ENCODE data around the gene GFOD1. TPM values are rescaled to one million over a fixed set of nuclear protein-coding genes. Genes with fewer than 3 reads are reported as not detected.

The GFOD1 gene
- total and polyA plus RNA-seq, 9 donors = 1.4 to 9.2 (median 3.7) TPM

DNA sequence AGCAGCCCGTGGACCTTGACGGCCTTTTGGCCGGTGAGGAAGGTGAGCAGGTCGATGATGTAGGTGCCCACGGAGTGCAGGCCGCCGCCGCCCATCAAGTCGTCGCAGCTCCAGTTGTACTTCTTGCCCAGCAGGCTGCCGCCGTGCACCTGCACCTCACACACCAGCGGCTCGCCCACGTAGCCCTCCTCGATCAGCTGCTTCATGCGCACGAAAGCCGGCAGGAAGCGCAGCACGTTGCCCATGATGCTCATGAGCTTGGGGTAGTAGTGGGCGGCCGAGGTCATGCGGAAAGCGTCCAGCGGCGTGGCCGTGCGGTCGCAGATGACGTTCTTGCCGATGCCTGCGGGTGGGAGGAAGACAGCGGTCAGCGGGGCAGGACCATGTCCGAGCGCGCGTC is 122.1 kb downstream of the GFOD1 start:
- TF ChIP-seq, protein P1, sequence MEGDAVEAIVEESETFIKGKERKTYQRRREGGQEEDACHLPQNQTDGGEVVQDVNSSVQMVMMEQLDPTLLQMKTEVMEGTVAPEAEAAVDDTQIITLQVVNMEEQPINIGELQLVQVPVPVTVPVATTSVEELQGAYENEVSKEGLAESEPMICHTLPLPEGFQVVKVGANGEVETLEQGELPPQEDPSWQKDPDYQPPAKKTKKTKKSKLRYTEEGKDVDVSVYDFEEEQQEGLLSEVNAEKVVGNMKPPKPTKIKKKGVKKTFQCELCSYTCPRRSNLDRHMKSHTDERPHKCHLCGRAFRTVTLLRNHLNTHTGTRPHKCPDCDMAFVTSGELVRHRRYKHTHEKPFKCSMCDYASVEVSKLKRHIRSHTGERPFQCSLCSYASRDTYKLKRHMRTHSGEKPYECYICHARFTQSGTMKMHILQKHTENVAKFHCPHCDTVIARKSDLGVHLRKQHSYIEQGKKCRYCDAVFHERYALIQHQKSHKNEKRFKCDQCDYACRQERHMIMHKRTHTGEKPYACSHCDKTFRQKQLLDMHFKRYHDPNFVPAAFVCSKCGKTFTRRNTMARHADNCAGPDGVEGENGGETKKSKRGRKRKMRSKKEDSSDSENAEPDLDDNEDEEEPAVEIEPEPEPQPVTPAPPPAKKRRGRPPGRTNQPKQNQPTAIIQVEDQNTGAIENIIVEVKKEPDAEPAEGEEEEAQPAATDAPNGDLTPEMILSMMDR (IDR thresholded peaks at IDR 0.05) = no peak
- TF ChIP-seq POLR2A (IDR thresholded peaks at IDR 0.05) (no peak), EP300 (IDR thresholded peaks at IDR 0.05) (no peak)
- no peak for DNase-seq
- no peaks in the 10 kb centered on the region for H3K4me1 ChIP-seq (ENCODE audit: insufficient read depth)
- intact Hi-C loops (cut with DNase I) = no loop called here
- no peaks in the 10 kb centered on the region for H3K27me3 ChIP-seq
- no peaks in the 10 kb centered on the region for H3K9me3 ChIP-seq
- no peaks in the 10 kb centered on the region for H3K36me3 ChIP-seq
- H3K4me3 ChIP-seq = no peak overlapping the region
- WGBS, 3 donors = 97 to 98% (median 97%) methylated on average over 39 of the region's 39 CpGs
- H3K27ac ChIP-seq = no peak overlapping the region

DNA sequence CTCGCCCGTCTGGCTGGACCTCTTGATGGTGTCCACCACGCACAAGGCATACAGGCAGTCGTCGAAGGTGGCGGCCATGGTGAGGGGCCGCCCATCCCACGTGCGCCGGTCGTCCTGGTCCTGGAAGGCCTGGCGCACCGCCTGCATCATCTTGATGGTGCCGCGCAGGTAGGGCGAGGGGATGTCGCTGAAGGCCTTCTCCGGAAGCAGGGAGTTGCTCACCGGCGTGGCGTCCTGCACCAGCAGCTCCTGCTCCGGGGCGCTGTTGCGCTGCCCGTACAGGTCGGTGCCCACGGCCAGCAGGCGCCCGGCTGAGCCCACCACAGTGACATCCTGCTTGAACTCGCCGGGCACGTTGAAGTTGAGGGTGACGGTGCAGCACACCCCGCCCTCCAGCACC is 122.6 kb downstream of the GFOD1 start:
- intact Hi-C loops (cut with DNase I) = no loop called here
- H3K27ac ChIP-seq = no peak overlapping the region
- H3K4me1 ChIP-seq (ENCODE audit: insufficient read depth) = no peaks in the 10 kb centered on the region
- no peaks in the 10 kb centered on the region for H3K36me3 ChIP-seq
- H3K4me3 ChIP-seq = no peak overlapping the region
- H3K27me3 ChIP-seq = no peaks in the 10 kb centered on the region
- TF ChIP-seq, protein P1 (IDR thresholded peaks at IDR 0.05) = no peak
- TF ChIP-seq EP300 (IDR thresholded peaks at IDR 0.05) (no peak), POLR2A (IDR thresholded peaks at IDR 0.05) (no peak)
- H3K9me3 ChIP-seq = no peaks in the 10 kb centered on the region
- 97 to 98% (median 98%) methylated on average over 34 of the region's 34 CpGs for WGBS, 3 donors
- no peak for DNase-seq

DNA sequence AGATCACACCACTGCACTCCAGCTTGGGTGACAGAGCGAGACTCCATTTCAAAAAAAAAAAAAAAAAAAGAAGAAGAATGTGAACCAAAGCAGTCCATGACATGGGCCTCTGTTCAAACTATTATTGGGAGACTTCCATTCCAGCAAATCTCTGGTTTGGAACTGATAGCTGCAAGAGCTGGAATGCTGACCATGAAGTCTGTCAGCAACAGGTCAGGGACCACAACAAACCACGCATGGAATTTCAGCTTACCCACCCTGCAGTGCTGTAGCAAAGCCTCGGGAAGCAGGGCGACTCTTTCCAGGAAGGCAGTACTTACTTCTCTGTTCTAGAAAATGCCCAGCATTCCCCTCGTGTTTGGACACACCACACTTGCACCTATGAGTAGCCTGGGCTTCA is 125.0 kb downstream of the GFOD1 start:
- DNase-seq = no peak
- no peak overlapping the region for H3K4me3 ChIP-seq
- 29 to 43% (median 35%) methylated on average over 5 of the region's 5 CpGs for WGBS, 3 donors
- H3K27me3 ChIP-seq = no peaks in the 10 kb centered on the region
- H3K27ac ChIP-seq = no peak overlapping the region
- no peaks in the 10 kb centered on the region for H3K36me3 ChIP-seq
- intact Hi-C loops (cut with DNase I) = no loop called here
- H3K9me3 ChIP-seq = no peaks in the 10 kb centered on the region
- TF ChIP-seq EP300 (IDR thresholded peaks at IDR 0.05) = no peak
- TF ChIP-seq, protein P1 (IDR thresholded peaks at IDR 0.05) = no peak
- no peak for TF ChIP-seq POLR2A (IDR thresholded peaks at IDR 0.05)
- H3K4me1 ChIP-seq (ENCODE audit: insufficient read depth) = no peaks in the 10 kb centered on the region

DNA sequence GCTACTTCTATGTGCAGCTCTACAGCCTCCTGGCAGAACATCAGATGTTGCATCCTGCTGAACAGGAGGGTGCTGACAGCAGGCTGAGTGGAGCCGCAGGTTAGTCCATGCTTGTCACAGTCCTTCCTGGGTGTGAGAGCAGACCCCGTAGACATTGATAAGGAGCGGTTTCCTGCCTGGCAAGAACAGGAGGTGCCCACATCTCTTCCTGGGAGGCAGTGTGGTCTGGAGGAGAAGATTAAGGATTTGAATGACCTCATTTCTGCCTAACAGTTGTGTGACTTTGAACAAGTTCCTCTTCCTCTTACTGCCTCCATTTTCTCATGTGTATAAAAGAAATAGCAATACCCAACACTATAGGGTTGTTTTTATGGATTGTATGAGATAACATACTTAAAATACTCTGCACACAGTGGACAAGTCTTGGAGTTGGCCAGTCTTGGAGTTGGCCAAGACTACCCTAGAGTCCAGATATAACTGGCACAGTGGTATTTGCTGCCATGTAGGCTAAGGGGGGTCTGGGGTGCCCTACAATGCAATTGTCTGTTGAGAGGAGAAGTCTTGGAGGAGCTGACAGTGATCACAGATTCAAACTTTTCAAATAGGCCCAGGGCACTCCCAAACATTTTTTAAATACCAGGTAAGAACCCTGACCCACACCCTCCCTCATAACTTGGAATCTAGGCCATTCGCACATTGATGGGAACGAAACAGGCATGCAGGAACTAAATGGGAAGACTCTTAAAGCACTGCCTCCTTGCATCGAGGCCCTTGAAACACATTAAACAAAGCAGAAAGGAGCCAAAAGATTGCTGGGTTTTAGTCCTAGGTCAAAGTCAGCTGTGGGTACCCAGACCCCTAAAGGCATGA is 126.5 kb downstream of the GFOD1 start:
- H3K9me3 ChIP-seq = no peaks in the 10 kb centered on the region
- no peak for DNase-seq
- no peaks in the 10 kb centered on the region for H3K36me3 ChIP-seq
- WGBS, 3 donors = 81 to 86% (median 82%) methylated on average over 6 of the region's 6 CpGs
- no peak overlapping the region for H3K27ac ChIP-seq
- no peak overlapping the region for H3K4me3 ChIP-seq
- TF ChIP-seq POLR2A (IDR thresholded peaks at IDR 0.05) = no peak
- TF ChIP-seq, protein P1 (IDR thresholded peaks at IDR 0.05) = no peak
- no peak for TF ChIP-seq EP300 (IDR thresholded peaks at IDR 0.05)
- H3K27me3 ChIP-seq = no peaks in the 10 kb centered on the region
- intact Hi-C loops (cut with DNase I) = no loop called here
- no peaks in the 10 kb centered on the region for H3K4me1 ChIP-seq (ENCODE audit: insufficient read depth)

Data from ovary (tissue), 9 donors.